GM21825 (cell line): ENCODE data around the gene LINGO4.

Experiments
- ATAC-seq: cut with Tn5 transposase; IDR thresholded peaks from one replicate; pipeline ENCODE4 v1.9.1; 2021; ENCODE audit warnings: mild to moderate bottlenecking, moderate library complexity; ENCODE audit not compliant: unreplicated experiment

LINGO4 gene

GRCh38 chr1:151805066-151805820, at the start of gene LINGO4:
Gene LINGO4 (minus strand): TSS chr1:151805419. CDS start chr1:151802704, 2,715 bp downstream.
- no peak for ATAC-seq

- no peak for ATAC-seq
Observed at GRCh38 chr1:151854658-151855057, 49.4 kb upstream of the LINGO4 start.

DNA sequence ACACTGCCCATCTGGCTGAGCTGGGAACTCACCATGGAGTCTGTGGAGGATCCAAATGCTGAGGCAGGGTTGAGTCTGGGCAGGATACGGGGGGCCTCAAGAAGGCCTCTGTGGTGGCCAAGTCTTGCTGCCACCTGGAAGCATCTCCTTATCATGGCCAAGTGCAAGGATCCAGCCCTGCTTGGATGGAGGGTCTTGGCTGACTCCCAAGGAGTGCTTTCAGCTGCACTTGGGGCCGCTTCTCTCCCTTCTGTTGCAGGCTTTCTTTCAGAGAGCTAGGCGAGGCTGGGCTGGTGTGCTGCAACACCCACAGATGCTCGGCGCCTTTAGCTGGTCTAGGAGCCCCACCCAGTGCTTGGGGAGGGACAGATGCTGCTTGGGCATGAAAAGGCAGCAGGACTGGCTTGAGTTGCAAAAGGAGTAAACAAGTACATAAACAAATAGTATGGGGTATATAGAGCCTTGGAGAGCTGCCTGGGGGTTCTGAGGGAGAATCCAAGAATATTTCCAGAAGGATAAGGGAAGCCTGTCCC, 48.3 kb upstream of the LINGO4 start, which contains the start of gene THEM5:
THEM5 (minus strand) TSS at position 302 of the 533 bp plus-strand sequence; CDS start at position 155, 147 bp downstream.
- ATAC-seq = no peak

DNA sequence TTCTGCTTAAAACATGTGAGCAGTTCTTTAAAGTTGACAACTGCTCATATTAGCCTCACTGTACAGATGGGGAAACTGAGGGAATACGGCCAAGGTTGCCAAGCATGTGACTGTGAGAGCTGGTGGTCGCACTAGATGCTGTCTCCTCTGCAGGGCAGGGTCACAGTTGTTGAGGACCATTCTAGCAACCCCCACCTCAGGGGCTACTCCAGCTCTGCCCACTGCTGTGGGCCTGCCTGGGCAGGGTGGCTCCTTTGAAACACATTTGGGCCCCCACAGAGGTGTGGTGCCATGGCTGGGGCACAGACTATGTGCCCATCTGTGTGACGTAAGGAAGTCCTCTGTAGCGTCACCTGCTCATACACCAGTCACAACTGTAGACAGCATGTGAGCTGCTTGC, 47.5 kb upstream of the LINGO4 start:
- no peak for ATAC-seq

DNA sequence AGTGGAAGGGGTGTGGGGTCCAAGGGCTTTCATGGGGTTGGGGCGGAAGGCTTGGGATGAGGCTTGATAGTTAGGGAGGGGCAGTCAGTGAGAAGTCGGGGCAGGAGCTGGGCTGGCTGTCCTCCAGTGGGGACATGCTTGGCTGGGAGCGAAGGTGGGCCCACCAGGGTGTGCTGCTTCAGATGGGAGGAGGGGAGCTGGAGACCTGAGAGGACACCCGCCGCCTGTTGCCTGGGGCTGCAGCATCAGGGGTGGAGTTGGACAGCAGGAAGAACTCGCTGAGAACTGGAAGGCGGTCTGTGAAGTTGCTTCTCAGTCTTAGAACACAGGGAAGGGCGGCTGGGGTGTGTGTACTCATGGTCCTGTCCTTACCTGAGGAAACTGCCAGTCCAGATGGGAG, 46.7 kb upstream of the LINGO4 start:
- no peak for ATAC-seq

DNA sequence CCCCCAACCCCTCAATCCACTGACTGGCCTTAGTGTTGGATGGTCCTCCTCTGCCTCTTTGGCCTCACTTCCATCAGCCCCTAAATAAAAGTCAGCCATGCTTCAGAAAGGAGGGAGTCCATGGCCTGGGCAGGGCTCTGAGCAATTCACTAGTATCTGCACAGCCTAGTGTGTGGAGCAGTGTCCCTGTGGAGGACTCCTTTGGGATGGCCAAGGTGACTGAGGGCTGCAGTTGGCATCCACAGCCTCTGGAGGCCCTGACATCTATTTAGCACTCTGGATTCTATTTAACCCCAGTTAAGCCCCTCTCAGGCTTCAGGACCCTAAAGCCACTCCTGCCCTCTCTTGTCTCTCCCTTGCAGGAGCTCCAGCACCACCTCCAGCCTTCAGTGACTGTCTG, 44.7 kb upstream of the LINGO4 start:
- no peak for ATAC-seq

- no peak for ATAC-seq
Observed at GRCh38 chr1:151849126-151849525, 43.9 kb upstream of the LINGO4 start.

- ATAC-seq = no peak
Observed at GRCh38 chr1:151847867-151848596, 42.8 kb upstream of the LINGO4 start.

DNA sequence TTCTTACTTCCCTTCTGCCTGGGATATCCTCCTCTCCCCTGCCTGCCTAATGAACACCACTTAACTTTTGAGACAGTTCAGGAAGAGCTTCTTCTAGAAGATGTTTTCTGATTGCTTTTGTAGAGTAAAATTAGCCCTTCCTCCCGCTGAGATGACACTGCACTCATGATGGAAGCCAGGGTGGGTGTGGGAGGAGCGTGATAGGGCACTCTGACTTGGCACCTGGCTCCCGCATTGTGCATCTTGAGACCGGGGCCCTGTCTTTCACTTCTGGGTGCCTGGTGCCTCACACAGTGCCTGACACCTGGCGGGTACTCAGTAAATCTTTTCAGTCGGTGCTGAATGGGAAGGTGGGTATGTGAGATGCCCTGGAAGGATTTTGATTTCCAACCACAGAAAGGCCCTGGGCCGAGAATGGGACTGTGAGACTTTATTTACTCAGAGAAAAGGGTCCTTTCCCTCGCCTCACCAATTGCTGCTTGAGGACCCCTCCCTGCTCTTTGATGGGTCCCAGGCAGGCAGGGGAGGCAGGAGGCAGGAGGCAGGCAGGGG, 41.5 kb upstream of the LINGO4 start:
- ATAC-seq = no peak

GRCh38 chr1:151846062-151846568, 40.9 kb upstream of the LINGO4 start:
- ATAC-seq = no peak

DNA sequence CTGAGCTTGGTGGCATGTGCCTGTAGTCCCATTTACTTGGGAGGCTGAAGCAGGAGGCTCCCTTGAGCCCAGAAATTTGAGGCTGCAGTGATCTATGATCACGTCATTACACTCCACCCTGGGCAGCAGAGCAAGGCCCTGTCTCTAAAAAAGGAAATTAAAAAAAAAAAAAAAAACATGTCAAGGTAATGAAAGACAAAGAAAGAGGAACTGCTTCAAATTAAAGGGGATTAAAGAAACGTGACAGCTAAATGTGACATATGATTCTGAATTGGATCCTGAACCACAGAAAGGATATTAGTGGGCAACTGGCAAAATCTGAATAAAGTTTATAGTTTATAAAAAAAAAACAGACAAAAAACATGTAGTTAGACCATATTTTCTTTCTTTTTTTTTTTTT, 38.2 kb upstream of the LINGO4 start:
- no peak for ATAC-seq

DNA sequence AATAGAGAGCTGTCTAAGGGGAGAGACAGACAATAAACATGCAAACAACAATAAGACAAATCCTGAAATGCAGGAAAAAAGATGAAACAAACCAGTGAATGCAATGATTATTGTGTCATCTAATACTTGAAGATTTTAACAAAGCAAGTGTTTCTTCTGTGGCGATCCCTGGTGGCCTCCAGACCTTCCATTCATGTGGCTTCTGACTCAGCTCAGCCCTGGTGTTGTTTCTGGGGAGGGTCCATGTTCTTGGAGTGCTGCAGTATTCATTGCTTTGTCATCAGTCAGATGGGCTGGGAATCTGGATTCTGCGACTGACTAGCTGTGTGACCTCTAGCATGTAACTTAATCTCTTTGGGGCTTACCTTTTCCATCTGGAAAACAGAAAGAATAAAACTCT, 35.9 kb upstream of the LINGO4 start:
- no peak for ATAC-seq

GRCh38 chr1:151840421-151840820, 35.2 kb upstream of the LINGO4 start:
- no peak for ATAC-seq

GRCh38 chr1:151839457-151840403, 34.5 kb upstream of the LINGO4 start, which contains the start of gene C2CD4D:
Gene C2CD4D (minus strand): TSS chr1:151839820. CDS start chr1:151838989, 831 bp downstream.
- peak; percentile 41 for ATAC-seq

DNA sequence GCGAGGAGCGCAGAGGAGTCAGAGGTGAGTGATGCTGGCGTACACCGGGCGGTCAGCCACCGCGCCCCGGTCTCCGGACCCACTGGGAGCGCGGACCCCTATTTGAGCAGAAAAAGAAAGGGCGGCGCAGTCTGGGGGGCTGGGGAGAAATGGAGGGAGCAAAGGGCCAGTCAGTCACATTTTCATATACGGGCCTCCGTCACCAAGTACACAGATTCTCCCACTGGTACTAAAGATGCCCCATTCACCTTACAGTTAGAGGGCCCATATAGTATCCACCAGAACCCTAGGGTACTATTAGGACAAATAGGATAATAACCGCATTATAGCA, 33.8 kb upstream of the LINGO4 start:
- ATAC-seq = no peak

DNA sequence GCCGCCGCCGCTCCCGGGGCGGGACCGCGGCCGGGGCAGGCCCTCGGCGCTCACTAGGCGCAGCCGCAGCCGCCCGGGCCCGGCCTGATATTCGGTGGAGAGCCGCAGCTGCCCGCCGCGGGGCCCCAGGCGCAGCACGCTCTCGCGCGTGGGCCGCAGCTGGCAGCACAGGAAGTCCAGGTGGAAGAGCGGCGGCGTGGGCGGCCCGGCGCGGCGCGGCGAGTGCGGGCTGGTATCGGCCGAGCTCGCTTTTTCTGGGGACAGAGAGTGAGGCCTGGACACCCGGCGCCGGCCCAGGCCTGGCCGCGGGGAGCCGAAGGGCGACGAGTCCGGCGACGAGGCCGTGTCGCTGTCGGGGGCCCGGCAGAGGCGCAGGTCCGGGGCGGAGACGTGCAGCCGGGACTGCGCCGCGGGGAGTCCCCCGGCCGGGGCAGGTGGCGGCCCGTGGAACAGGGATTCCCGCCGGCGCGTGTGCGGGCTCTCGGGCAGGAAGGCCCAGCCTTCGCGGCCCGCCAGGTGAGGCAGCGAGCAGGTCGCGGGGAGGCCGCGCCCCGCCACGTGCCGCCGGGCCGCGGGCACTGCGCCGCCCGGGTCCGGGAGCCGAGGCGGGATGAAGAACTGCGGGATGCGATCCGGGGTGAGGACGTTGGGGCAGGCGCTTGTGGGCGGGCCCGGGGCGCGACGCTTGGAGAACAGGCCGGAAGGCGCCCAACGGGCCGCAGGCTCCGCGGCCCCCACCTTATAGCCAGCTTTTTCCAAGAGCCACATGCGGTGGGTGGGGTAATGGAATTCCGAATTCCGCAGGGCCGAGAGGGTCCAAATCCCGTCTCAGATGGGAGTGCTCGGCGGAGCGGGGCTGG, 33.2 kb upstream of the LINGO4 start:
- no peak for ATAC-seq

DNA sequence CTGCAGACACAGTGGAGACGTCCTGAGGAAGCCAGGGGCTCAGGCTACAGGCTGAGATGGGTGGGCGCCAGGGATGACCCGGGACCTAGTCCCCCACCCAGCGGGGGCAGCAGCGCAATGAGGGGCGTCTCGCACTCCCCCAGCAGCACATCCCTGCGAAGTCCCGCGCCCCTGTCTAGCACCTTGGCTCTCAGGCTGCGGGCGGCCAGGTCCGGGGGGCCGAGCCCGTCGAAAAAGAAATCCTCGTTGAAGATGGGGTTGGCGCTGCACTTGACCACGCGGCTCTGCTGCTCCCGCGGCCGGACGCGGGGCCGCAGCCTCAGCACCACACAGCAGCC, 32.6 kb upstream of the LINGO4 start:
- no peak for ATAC-seq

DNA sequence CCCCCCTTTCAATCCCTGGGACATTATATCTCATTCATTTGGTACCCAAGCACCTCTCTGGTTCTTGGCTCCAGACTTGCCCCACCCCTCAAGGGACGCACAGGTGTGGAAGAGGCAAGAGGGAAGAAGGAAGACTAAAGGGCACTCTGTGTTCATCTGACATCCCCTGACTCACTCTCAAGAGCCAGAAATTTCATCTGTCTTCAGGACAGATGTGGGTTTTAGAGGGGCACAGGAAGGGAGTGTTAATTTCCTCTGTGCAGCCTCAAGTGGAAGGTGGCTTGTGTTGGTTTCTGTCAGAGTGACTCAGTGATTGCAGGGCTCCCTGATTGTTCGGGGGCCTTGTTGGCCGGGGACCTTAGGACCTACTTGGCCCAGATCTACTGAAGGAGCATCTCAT, 32.0 kb upstream of the LINGO4 start:
- no peak for ATAC-seq

DNA sequence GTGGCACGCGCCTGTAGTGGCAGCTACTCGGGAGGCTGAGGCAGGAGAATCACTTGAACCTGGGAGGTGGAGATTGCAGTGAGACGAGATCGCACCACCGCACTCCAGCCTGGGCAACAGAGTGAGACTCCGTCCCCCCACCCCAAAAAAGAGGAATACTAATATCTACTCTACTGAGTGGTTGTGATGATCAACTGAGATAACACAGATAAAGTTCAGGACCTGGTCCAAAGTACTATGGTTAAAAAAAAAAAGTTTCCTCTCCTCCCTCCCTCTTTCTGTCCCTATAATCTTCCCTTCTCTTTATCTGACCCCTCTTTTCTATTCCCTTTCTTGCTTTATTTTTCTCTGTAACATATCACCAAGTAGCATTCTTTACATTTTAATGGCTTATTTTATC, 30.4 kb upstream of the LINGO4 start:
- ATAC-seq = no peak

GRCh38 chr1:151834239-151834638, 29.0 kb upstream of the LINGO4 start:
- ATAC-seq = no peak
